IPS DF 6.9 (cell line): ENCODE results near the gene FAM169A.
A peak's percentile ranks its signal among the peaks of the same experiment; 100 is the strongest.
"Not testable (repeated sequence)": the region's sequence is repeated elsewhere in the genome, so short reads cannot be mapped to it uniquely, and the experiment has no call there.

ENCODE experiments used
- DNase-seq: peaks from one replicate; pipeline ENCODE4 v3.0.0-alpha.2; 2013; ENCODE audit warnings: low read depth, low spot score
- H3K27ac ChIP-seq: one replicate; pipeline ENCODE4 v1.5.1; 2013; ENCODE audit warnings: low read length, control low read depth
- H3K27me3 ChIP-seq: 2 replicates; pipeline ENCODE4 v1.6.1; 2013; ENCODE audit warnings: mild to moderate bottlenecking, low read length; ENCODE audit not compliant: control insufficient read depth, insufficient read depth
- H3K36me3 ChIP-seq: 2 replicates; pipeline ENCODE4 v1.6.1; 2013; ENCODE audit warnings: low read length; ENCODE audit not compliant: control insufficient read depth, insufficient read depth
- H3K4me1 ChIP-seq: 2 replicates; pipeline ENCODE4 v1.6.1; 2013; ENCODE audit warnings: low read length; ENCODE audit not compliant: control insufficient read depth, insufficient read depth
- H3K4me3 ChIP-seq: 2 replicates; pipeline ENCODE4 v1.5.1; 2013; ENCODE audit warnings: mild to moderate bottlenecking, low read length
- H3K9me3 ChIP-seq: 2 replicates; pipeline ENCODE4 v1.6.1; 2013; ENCODE audit warnings: low read length, inconsistent platforms; ENCODE audit not compliant: control insufficient read depth, insufficient read depth
- WGBS: extraction: QIAGEN DNeasy Blood & Tissue Kit; methylation state at CpG from one replicate; pipeline ENCODE4 v1.1.7; 2013; ENCODE audit warnings: mixed read lengths, missing lambda C conversion rate; ENCODE audit not compliant: insufficient read length, insufficient coverage; 5-methylcytosine and 5-hydroxymethylcytosine counted together

Gene FAM169A

GRCh38 chr5:74801197-74801596, 65.0 kb downstream of the FAM169A start:
- no peaks in the 10 kb centered on the region for H3K27me3 ChIP-seq
- peaks cover 12% of the 10 kb centered on the region for H3K36me3 ChIP-seq
- no peak overlapping the region for H3K27ac ChIP-seq
- WGBS: no CpG with 5 or more reads among the region's 3 CpGs
- DNase-seq: no peak
- no peak overlapping the region for H3K4me3 ChIP-seq
- H3K4me1 ChIP-seq: no peaks in the 10 kb centered on the region
- no peaks in the 10 kb centered on the region for H3K9me3 ChIP-seq

GRCh38 chr5:74798977-74799911, 66.9 kb downstream of the FAM169A start:
- no peaks in the 10 kb centered on the region for H3K4me1 ChIP-seq

GRCh38 chr5:74791669-74792068, 74.5 kb downstream of the FAM169A start:
- H3K27me3 ChIP-seq: not testable (repeated sequence)

More at GRCh38 chr5:74798977-74799911, 66.9 kb downstream of the FAM169A start:
- Histone ChIP-seq H3K9me3 (no peaks in the 10 kb centered on the region), H3K4me3 (no peak overlapping the region), H3K36me3 (peaks cover 12% of the 10 kb centered on the region), H3K27me3 (no peaks in the 10 kb centered on the region), H3K27ac (no peak overlapping the region)
- WGBS: no CpG with 5 or more reads among the region's 21 CpGs
- no peak for DNase-seq

GRCh38 chr5:74787424-74787823, 78.8 kb downstream of the FAM169A start:
- H3K4me3 ChIP-seq: no peak overlapping the region
- no peaks in the 10 kb centered on the region; the same call in 1 of the 2 replicates for H3K4me1 ChIP-seq
- H3K36me3 ChIP-seq: peaks cover 11% of the 10 kb centered on the region
- no peaks in the 10 kb centered on the region for H3K27me3 ChIP-seq
- no peaks in the 10 kb centered on the region for H3K9me3 ChIP-seq
- WGBS: no CpG with 5 or more reads among the region's 6 CpGs
- no peak overlapping the region for H3K27ac ChIP-seq
- DNase-seq: no peak

More at GRCh38 chr5:74791669-74792068, 74.5 kb downstream of the FAM169A start:
- not testable (repeated sequence) for H3K4me3 ChIP-seq, H3K27ac ChIP-seq, H3K9me3 ChIP-seq, H3K4me1 ChIP-seq, DNase-seq
- peaks cover 11% of the 10 kb centered on the region for H3K36me3 ChIP-seq
- WGBS: no CpG with 5 or more reads among the region's 3 CpGs

GRCh38 chr5:74786851-74787250, 79.3 kb downstream of the FAM169A start:
- H3K36me3 ChIP-seq: peaks cover 11% of the 10 kb centered on the region
- no peaks in the 10 kb centered on the region for H3K9me3 ChIP-seq
- H3K4me3 ChIP-seq: no peak overlapping the region
- no peaks in the 10 kb centered on the region; the same call in 1 of the 2 replicates for H3K4me1 ChIP-seq
- no peaks in the 10 kb centered on the region for H3K27me3 ChIP-seq
- DNase-seq: no peak
- no peak overlapping the region for H3K27ac ChIP-seq
- WGBS: no CpG with 5 or more reads among the region's 6 CpGs

- no peak for DNase-seq
- no CpG with 5 or more reads among the region's 2 CpGs for WGBS
- Histone ChIP-seq H3K4me1 (no peaks in the 10 kb centered on the region), H3K27ac (no peak overlapping the region), H3K36me3 (peaks cover 7% of the 10 kb centered on the region; the same call in 1 of the 2 replicates), H3K27me3 (no peaks in the 10 kb centered on the region), H3K4me3 (no peak overlapping the region), H3K9me3 (no peaks in the 10 kb centered on the region)
These were observed 87.6 kb downstream of the FAM169A start for GRCh38 chr5:74778609-74779008.

- Histone ChIP-seq H3K36me3 (peaks cover 3% of the 10 kb centered on the region; the same call in 1 of the 2 replicates), H3K4me1 (no peaks in the 10 kb centered on the region), H3K27ac (no peak overlapping the region), H3K9me3 (no peaks in the 10 kb centered on the region), H3K4me3 (no peak overlapping the region), H3K27me3 (no peaks in the 10 kb centered on the region)
- DNase-seq: no peak
- WGBS: no CpG with 5 or more reads among the region's 7 CpGs
These were observed 93.8 kb downstream of the FAM169A start for GRCh38 chr5:74772359-74772758.

- no peaks in the 10 kb centered on the region for H3K9me3 ChIP-seq
- H3K27me3 ChIP-seq: no peaks in the 10 kb centered on the region
- H3K4me3 ChIP-seq: peak overlapping the region; percentile 72; the same call in 1 of the 2 replicates
- WGBS: no CpG with 5 or more reads among the region's 9 CpGs
- H3K36me3 ChIP-seq: no peaks in the 10 kb centered on the region; the same call in 1 of the 2 replicates
- no peak for DNase-seq
- H3K27ac ChIP-seq: no peak overlapping the region
- H3K4me1 ChIP-seq: no peaks in the 10 kb centered on the region
These were observed 98.6 kb downstream of the FAM169A start for GRCh38 chr5:74767579-74767913.

GRCh38 chr5:74766849-74767578, 99.2 kb downstream of the FAM169A start, which contains the start of the genes GFM2 and NSA2:
TSS of gene GFM2 (minus strand) at chr5:74767117. CDS start at chr5:74763742, 3,375 bp downstream.
TSS of gene NSA2 (plus strand) at chr5:74767249. CDS start at chr5:74767361, 112 bp downstream.
- peak within 1 kb of the TSS; percentile 72 for H3K4me3 ChIP-seq
- no CpG with 5 or more reads among the region's 54 CpGs for WGBS
- H3K4me1 ChIP-seq: no peaks in the 10 kb centered on the region
- no peaks in the 10 kb centered on the region; the same call in 1 of the 2 replicates for H3K36me3 ChIP-seq
- no peaks in the 10 kb centered on the region for H3K9me3 ChIP-seq
- peak; percentile 63 for DNase-seq
- H3K27me3 ChIP-seq: no peaks in the 10 kb centered on the region
- H3K27ac ChIP-seq: no peak within 1 kb of the TSS

GRCh38 chr5:74766418-74766848, 99.8 kb downstream of the FAM169A start:
- Histone ChIP-seq H3K9me3 (no peaks in the 10 kb centered on the region), H3K27ac (no peak overlapping the region), H3K27me3 (no peaks in the 10 kb centered on the region), H3K4me3 (peak overlapping the region; percentile 72), H3K36me3 (no peaks in the 10 kb centered on the region; the same call in 1 of the 2 replicates), H3K4me1 (no peaks in the 10 kb centered on the region)
- no peak for DNase-seq
- no CpG with 5 or more reads among the region's 10 CpGs for WGBS
